Fibroblast of upper back skin (primary cell): ENCODE measurements around the gene LHFPL5.

ENCODE experiments used
- DNase-seq: peaks from one replicate; pipeline ENCODE4 v3.0.0-alpha.2; 2013

LHFPL5 gene

DNA sequence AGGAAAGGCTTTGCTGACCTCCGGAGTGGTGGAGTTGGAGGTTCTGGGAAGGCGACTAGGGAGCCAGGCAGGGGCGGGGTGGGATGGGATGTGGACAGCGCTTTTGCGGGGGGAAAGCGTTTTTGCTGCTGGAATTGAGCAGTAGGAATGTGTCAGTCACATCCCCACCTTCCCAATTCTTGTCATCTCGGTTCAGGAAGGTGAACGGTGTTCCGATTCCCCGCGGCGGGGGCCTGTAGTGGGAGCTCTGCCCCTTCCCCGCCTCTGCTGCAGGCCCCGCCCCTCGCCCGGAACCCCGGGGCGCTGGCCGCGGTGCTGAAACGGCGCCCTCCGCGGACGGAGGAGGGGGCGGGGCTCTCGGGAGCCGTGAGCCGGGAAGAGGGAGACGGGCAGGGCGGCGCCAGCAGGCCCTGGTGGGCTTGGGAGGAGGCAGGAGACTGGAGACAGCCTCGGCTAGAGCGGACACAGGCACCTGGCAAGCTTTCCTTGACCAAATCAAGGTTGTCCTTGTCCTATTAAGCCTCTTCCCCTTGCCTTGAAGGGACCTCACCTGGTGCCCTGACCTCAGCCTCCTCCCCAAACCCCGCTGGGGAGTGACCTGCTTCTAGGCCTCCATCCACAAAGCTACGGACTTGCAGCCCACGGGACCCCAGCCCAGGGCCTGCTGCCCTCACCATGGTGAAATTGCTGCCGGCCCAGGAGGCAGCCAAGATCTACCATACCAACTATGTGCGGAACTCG, at the start of gene LHFPL5:
Gene LHFPL5, plus strand, starts transcription at position 357 of the 741 bp plus-strand sequence. Its CDS starts 319 bp downstream, at position 676.
- DNase-seq, result peak; percentile 19

- DNase-seq, result peak; percentile 22
Measured at GRCh38 chr6:35757456-35758123, 47.6 kb upstream of the LHFPL5 start.

GRCh38 chr6:35759426-35759825, 45.7 kb upstream of the LHFPL5 start:
- no peak for DNase-seq

- DNase-seq, result no peak
Measured at GRCh38 chr6:35765739-35766138, 39.4 kb upstream of the LHFPL5 start.

GRCh38 chr6:35769211-35769610, 35.9 kb upstream of the LHFPL5 start:
- DNase-seq, result no peak

- DNase-seq, result no peak
Measured at GRCh38 chr6:35771343-35771627, 33.9 kb upstream of the LHFPL5 start.

DNA sequence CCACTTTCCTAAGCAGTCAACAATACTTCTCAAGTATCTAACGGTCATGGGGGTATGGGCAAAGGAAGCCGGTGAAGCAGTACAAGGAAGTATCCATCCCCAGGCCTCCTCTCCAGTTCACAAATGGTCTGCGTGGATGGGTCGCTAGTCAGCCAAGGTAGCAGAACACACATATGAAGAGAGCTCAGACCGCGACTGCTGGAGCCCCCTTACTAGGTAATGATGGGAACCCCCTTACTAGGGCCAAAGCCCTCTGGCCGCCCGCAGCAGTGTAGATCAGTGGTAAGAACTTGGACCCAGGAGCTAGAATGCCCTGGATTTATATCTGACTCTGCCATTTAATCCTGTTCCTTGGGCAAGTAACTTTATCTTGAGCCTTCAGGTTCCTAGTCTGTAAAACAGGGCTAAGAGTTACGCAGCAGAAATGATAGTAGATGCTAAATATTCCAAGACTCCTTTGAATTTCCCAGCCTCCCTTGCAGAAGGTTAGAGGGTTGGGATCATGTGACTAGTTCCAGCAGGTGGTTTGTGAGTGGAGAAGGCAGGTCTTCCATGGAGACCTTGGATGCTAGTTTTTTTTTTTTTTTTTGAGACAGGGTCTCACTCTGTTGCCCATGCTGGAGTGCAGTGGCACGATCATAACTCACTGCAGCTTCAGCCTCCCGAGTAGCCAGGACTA, 30.9 kb upstream of the LHFPL5 start:
- DNase-seq, result no peak

- DNase-seq, result no peak
Measured at GRCh38 chr6:35775031-35775430, 30.1 kb upstream of the LHFPL5 start.

- DNase-seq, result no peak
Measured at GRCh38 chr6:35776364-35777215, 28.6 kb upstream of the LHFPL5 start, which contains the start of gene CLPSL2. CLPSL2 (plus strand) TSS chr6:35776598; CDS start chr6:35776619, 21 bp downstream.

GRCh38 chr6:35777356-35778102, 27.6 kb upstream of the LHFPL5 start:
- DNase-seq, result no peak

DNA sequence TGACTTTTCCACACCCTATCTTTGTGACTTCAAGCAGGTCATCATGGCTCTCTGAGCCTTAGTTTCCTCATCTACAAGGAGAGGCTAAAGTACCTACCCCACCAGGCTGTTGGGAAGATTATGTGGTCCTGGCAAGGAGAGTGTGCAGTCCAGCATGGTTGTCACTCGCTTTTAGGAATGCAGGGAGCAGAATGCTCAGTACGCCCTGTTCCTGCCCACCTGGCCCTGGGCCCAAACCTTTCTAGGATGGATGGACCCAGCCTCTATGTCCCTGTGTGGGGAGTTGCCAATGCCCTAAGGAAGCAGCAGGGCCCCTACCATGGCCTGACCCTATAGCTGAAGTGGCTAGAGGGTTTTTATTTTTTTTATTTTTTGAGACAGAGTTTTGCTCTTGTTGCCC, 26.7 kb upstream of the LHFPL5 start:
- DNase-seq, result no peak

GRCh38 chr6:35780719-35781118, 24.4 kb upstream of the LHFPL5 start, which contains the start of gene CLPSL1:
CLPSL1 (plus strand) TSS chr6:35781019; CDS start chr6:35781111, 92 bp downstream.
- no peak for DNase-seq

- DNase-seq, result no peak
Measured at GRCh38 chr6:35781290-35781689, 23.9 kb upstream of the LHFPL5 start.

GRCh38 chr6:35782424-35782823, 22.7 kb upstream of the LHFPL5 start:
- no peak for DNase-seq

DNA sequence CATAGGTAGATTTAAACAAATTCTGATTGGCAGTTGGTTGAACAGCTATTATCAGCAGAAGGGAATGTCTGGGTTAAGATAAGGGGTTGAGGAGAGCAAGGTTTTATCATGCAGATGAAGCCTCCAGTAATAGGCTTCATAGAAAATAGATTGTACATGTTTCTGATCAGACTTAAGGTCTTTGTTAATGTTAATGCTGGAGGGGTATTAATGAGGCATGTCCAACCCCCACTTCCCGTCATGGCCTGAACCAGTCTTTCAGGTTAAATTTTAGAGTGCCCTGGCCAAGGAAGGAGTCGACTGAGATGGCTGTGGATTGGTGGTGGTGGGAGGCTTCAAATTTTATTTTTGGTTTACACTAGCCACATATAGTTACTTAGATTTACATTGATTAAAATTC, 21.0 kb upstream of the LHFPL5 start:
- DNase-seq, result no peak

- DNase-seq, result no peak
Measured at GRCh38 chr6:35786272-35786671, 18.9 kb upstream of the LHFPL5 start.

DNA sequence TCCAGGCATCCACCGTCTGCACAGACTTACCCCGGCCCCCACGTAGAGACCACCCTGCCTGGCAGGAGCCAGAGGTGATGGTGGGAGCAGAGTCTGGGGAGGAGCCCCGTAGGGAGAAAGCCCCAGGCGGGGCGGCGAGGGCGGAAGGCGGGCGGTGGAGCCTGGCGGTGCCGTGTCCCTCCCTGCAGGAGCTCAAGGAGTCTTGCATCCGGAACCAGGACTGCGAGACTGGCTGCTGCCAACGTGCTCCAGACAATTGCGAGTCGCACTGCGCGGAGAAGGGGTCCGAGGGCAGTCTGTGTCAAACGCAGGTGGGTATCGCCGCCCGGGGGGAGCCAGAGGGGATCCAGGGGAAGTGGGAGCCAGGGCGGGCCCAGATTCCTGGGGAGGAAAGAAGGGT, 18.3 kb upstream of the LHFPL5 start:
- no peak for DNase-seq

DNA sequence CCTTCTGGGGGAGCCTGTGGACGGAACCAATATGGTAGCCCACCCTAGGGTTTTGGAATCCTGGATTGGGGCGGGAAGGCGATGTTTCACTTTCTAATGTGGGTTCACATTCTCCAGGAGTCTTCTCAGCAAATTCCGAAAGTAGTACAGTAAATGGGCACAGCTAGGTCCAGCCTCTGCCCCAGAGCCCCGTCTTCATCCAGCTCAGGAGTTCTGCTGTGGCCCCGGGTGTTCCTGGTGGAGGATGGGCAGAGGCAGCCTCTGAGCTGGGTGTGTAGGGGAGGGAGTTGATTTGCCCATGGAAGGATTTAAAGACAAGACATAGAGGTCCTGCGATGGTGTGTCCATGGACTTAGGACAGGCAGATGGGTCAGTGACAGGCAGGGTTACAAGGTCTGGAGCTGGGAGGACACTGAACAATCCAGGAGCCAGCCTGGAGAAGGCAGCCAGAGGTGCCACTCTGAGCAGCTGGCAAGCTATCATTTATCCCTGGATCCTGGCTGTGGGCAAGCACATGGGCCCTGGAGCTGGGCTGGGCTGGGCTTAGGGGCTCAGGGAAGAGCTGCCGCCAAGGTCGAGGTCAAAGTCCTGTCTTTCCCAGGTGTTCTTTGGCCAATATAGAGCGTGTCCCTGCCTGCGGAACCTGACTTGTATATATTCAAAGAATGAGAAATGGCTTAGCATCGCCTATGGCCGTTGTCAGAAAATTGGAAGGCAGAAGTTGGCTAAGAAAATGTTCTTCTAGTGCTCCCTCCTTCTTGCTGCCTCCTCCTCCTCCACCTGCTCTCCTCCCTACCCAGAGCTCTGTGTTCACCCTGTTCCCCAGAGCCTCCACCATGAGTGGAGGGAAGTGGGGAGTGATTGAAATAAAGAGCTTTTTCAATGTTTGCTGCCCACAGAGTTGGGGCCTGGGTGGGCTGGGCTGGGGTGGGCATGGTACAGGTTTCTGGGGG, 17.6 kb upstream of the LHFPL5 start:
- no peak for DNase-seq

GRCh38 chr6:35788423-35788982, 16.6 kb upstream of the LHFPL5 start:
- no peak for DNase-seq

GRCh38 chr6:35790683-35791082, 14.5 kb upstream of the LHFPL5 start:
- DNase-seq, result no peak
